ENCODE measurements around the gene PCDHGB6.

DNA sequence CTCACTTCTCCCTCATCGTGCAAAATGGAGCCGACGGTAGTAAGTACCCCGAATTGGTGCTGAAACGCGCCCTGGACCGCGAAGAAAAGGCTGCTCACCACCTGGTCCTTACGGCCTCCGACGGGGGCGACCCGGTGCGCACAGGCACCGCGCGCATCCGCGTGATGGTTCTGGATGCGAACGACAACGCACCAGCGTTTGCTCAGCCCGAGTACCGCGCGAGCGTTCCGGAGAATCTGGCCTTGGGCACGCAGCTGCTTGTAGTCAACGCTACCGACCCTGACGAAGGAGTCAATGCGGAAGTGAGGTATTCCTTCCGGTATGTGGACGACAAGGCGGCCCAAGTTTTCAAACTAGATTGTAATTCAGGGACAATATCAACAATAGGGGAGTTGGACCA, 23.5 kb downstream of the PCDHGB6 start:
- TF ChIP-seq POLR2A (IDR thresholded peaks at IDR 0.05) (no peak), CTCF (IDR thresholded peaks at IDR 0.05) (no peak)
